OCI-M1 (cell line): ENCODE data around the gene EFHC2.

Experiments used
- DNase-seq: peaks from one replicate; lab custom pipeline; 2025; lab: John Stamatoyannopoulos, UW

Gene EFHC2

GRCh38 chrX:44343412-44344141, at the start of gene EFHC2:
EFHC2 (minus strand) TSS chrX:44343672; CDS start chrX:44343588, 84 bp downstream.
- peak; percentile 65 for DNase-seq

- DNase-seq: peak; percentile 12
Observed at GRCh38 chrX:44392767-44393166, 49.3 kb upstream of the EFHC2 start.

GRCh38 chrX:44384688-44385338, 41.3 kb upstream of the EFHC2 start:
- no peak for DNase-seq

GRCh38 chrX:44382871-44383270, 39.4 kb upstream of the EFHC2 start:
- DNase-seq: no peak

- DNase-seq: no peak
Observed at GRCh38 chrX:44352758-44353157, 9.3 kb upstream of the EFHC2 start.

- DNase-seq: no peak
Observed at GRCh38 chrX:44349561-44349960, 6.1 kb upstream of the EFHC2 start.

GRCh38 chrX:44344687-44345086, 1.2 kb upstream of the EFHC2 start:
- DNase-seq: peak; percentile 87

- DNase-seq: peak; percentile 78
Observed at GRCh38 chrX:44344194-44344593, 722 bp upstream of the EFHC2 start.

GRCh38 chrX:44342866-44343265, 606 bp downstream of the EFHC2 start:
- no peak for DNase-seq

- no peak for DNase-seq
Observed at GRCh38 chrX:44338361-44338760, 5.1 kb downstream of the EFHC2 start.

- no peak for DNase-seq
Observed at GRCh38 chrX:44332437-44332836, 11.0 kb downstream of the EFHC2 start.

GRCh38 chrX:44330227-44330626, 13.2 kb downstream of the EFHC2 start:
- no peak for DNase-seq

- no peak for DNase-seq
Observed at GRCh38 chrX:44319550-44319949, 23.9 kb downstream of the EFHC2 start.

GRCh38 chrX:44317181-44317580, 26.3 kb downstream of the EFHC2 start:
- DNase-seq: no peak

GRCh38 chrX:44314808-44315207, 28.7 kb downstream of the EFHC2 start:
- peak; percentile 85 for DNase-seq

- DNase-seq: peak; percentile 96
Observed at GRCh38 chrX:44314259-44314734, 29.2 kb downstream of the EFHC2 start.

GRCh38 chrX:44312421-44312820, 31.1 kb downstream of the EFHC2 start:
- DNase-seq: peak; percentile 7

GRCh38 chrX:44310227-44310626, 33.2 kb downstream of the EFHC2 start:
- DNase-seq: no peak

- DNase-seq: no peak
Observed at GRCh38 chrX:44308869-44309268, 34.6 kb downstream of the EFHC2 start.

- no peak for DNase-seq
Observed at GRCh38 chrX:44306356-44306755, 37.1 kb downstream of the EFHC2 start.

- DNase-seq: no peak
Observed at GRCh38 chrX:44305921-44306320, 37.6 kb downstream of the EFHC2 start.

GRCh38 chrX:44303119-44303518, 40.4 kb downstream of the EFHC2 start:
- no peak for DNase-seq

- DNase-seq: peak; percentile 80
Observed at GRCh38 chrX:44299177-44299576, 44.3 kb downstream of the EFHC2 start.
